HCT116 (cell line): ENCODE data around the gene URB1.

Source experiments
- EGR1 ChIP-seq: IDR thresholded peaks from 2 replicates; pipeline ENCODE4 v1.6.1; 2012; ENCODE audit warnings: low read depth
- EZH2 ChIP-seq: fragments of 200-600 bp; sonication (generic); IDR thresholded peaks from 2 replicates; pipeline ENCODE4 v1.6.1; 2017; ENCODE audit warnings: antibody characterized with exemption, mixed run types
- EZH2phosphoT487 ChIP-seq: fragments of 200-600 bp; IDR thresholded peaks from 2 replicates; pipeline ENCODE4 v1.6.1; 2018; ENCODE audit warnings: antibody characterized with exemption, borderline replicate concordance
- POLR2A ChIP-seq: IDR thresholded peaks from 2 replicates; pipeline ENCODE4 v1.7.0; 2011; ENCODE audit warnings: borderline replicate concordance; ENCODE audit not compliant: insufficient read depth, insufficient read length; ENCODE audit errors: extremely low read depth
- POLR2AphosphoS5 ChIP-seq: IDR thresholded peaks from 2 replicates; pipeline ENCODE4 v1.6.1; 2011; ENCODE audit warnings: mild to moderate bottlenecking, low read depth, low read length, moderate library complexity
- YY1 ChIP-seq: IDR thresholded peaks from 2 replicates; pipeline ENCODE4 v1.6.1; 2011; ENCODE audit warnings: low read length, low read depth, moderate library complexity, mild to moderate bottlenecking; ENCODE audit not compliant: insufficient replicate concordance; ENCODE audit errors: extremely low read depth
- TF ChIP-seq, protein P1 (sequence below), 3 experiments: fragments of 200-600 bp in 1 of 3; sonication (generic) in 1 of 3; IDR thresholded peaks in 2 of 3; conservative IDR thresholded peaks in 1 of 3; 2 replicates each; pipeline ENCODE4 v1.5.1; 2012 to 2017; ENCODE audit warnings: low read depth in 2 of 3, low read length in 2 of 3, antibody characterized with exemption in 1 of 3, borderline replicate concordance in 1 of 3, control low read depth in 1 of 3, mild to moderate bottlenecking in 1 of 3, mixed read lengths in 1 of 3, mixed run types in 1 of 3, moderate library complexity in 1 of 3; ENCODE audit not compliant: insufficient read depth in 1 of 3
- TF ChIP-seq, protein P2 (sequence below): IDR thresholded peaks from 2 replicates; pipeline ENCODE4 v1.6.1; 2012
- TF ChIP-seq, protein P3 (sequence below): IDR thresholded peaks from 2 replicates; pipeline ENCODE4 v1.6.1; 2012

DNA sequence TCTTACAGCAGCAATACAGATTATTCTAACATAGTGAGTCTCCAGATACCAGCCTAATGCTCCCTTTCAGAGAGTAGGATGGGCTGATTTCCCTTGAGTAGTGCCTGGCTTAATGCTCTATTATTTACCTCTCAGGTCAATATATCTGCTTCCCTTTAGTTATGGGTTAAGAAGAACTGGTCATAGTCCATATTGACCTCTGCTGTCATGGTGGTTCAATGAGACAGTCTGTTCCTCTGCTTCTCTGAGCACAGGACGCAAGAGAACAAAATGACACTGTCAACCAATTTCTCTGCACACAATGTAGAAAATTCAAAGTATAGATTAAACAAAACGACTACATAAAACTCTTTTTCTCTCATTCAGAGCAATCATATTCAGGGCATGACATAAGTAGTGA lies 91.2 kb downstream of the URB1 start:
- no peak for TF ChIP-seq YY1
- TF ChIP-seq POLR2A: no peak
- TF ChIP-seq, protein P1, sequence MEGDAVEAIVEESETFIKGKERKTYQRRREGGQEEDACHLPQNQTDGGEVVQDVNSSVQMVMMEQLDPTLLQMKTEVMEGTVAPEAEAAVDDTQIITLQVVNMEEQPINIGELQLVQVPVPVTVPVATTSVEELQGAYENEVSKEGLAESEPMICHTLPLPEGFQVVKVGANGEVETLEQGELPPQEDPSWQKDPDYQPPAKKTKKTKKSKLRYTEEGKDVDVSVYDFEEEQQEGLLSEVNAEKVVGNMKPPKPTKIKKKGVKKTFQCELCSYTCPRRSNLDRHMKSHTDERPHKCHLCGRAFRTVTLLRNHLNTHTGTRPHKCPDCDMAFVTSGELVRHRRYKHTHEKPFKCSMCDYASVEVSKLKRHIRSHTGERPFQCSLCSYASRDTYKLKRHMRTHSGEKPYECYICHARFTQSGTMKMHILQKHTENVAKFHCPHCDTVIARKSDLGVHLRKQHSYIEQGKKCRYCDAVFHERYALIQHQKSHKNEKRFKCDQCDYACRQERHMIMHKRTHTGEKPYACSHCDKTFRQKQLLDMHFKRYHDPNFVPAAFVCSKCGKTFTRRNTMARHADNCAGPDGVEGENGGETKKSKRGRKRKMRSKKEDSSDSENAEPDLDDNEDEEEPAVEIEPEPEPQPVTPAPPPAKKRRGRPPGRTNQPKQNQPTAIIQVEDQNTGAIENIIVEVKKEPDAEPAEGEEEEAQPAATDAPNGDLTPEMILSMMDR (IDR thresholded peaks at IDR 0.05 in 2 of 3, conservative IDR thresholded peaks at IDR 0.05 in 1 of 3; ENCODE audit: borderline replicate concordance in 1 of 3, insufficient read depth in 1 of 3, low read depth in 2 of 3, low read length in 2 of 3): no peak
- no peak for TF ChIP-seq EZH2
- TF ChIP-seq EZH2phosphoT487: no peak
- TF ChIP-seq EGR1: no peak
- no peak for TF ChIP-seq POLR2AphosphoS5
- TF ChIP-seq, protein P2, sequence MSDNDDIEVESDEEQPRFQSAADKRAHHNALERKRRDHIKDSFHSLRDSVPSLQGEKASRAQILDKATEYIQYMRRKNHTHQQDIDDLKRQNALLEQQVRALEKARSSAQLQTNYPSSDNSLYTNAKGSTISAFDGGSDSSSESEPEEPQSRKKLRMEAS: no peak
- TF ChIP-seq, protein P3, sequence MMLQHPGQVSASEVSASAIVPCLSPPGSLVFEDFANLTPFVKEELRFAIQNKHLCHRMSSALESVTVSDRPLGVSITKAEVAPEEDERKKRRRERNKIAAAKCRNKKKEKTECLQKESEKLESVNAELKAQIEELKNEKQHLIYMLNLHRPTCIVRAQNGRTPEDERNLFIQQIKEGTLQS: no peak
